Adrenal gland (tissue), 12 donors: ENCODE results near the gene OR6X1. TPM values are rescaled to one million over a fixed set of nuclear protein-coding genes. Genes with fewer than 3 reads are reported as not detected.

Experiments used
- DNase-seq, 7 donors: peaks; one replicate each; pipeline ENCODE4 v3.0.0-alpha.2; 2019 to 2020
- H3K27ac ChIP-seq, 5 donors: fragments of 200-600 bp; sonication (generic) in 4 of 5; 1 replicate in 3 of 5; 2 replicates in 2 of 5; pipeline versions ENCODE4 v1.5.1 to v1.8.0; 2016 to 2020; ENCODE audit warnings: mild to moderate bottlenecking in 1 of 5
- H3K27me3 ChIP-seq: fragments of 200-600 bp; 2 replicates; pipeline ENCODE4 v1.8.0; 2021
- H3K36me3 ChIP-seq, 2 donors: fragments of 200-600 bp; replicated peaks in 1 of 2; 1 replicate in 1 of 2; 2 replicates in 1 of 2; pipeline versions ENCODE4 v1.5.1 to v1.8.0; 2018 to 2022
- H3K4me1 ChIP-seq, 2 donors: fragments of 200-600 bp; replicated peaks in 1 of 2; 1 replicate in 1 of 2; 2 replicates in 1 of 2; pipeline versions ENCODE4 v1.5.1 to v1.8.0; 2018 to 2021
- H3K4me3 ChIP-seq, 4 donors: fragments of 200-600 bp; sonication (generic) in 3 of 4; one replicate each; pipeline ENCODE4 v1.5.1; 2016 to 2018
- H3K9me3 ChIP-seq, 3 donors: fragments of 200-600 bp; sonication (generic) in 1 of 3; replicated peaks in 1 of 3; 1 replicate in 2 of 3; 2 replicates in 1 of 3; pipeline versions ENCODE4 v1.5.1 to v1.8.0; 2016 to 2021
- CTCF ChIP-seq, 6 experiments: fragments of 450-650 bp in 4 of 6; fragments of 200-600 bp in 2 of 6; sonication (generic) in 1 of 6; IDR thresholded peaks; 1 replicate in 5 of 6; 2 replicates in 1 of 6; pipeline versions ENCODE4 v1.5.1 to v1.8.0; 2016 to 2021; ENCODE audit warnings: antibody characterized with exemption in 6 of 6, mild to moderate bottlenecking in 2 of 6, moderate library complexity in 1 of 6
- POLR2A ChIP-seq, 2 donors: fragments of 450-650 bp; IDR thresholded peaks; one replicate each; pipeline ENCODE4 v1.6.1; 2017; ENCODE audit warnings: antibody characterized with exemption in 2 of 2, mild to moderate bottlenecking in 2 of 2, moderate library complexity in 1 of 2
- WGBS, 4 donors: extraction: QIAGEN DNeasy Blood & Tissue Kit in 2 of 4; methylation state at CpG; one replicate each; pipeline versions ENCODE4 v1.1.5 to v1.1.7; 2013 to 2017; 5-methylcytosine and 5-hydroxymethylcytosine counted together
- intact Hi-C, 2 donors: fragments of 100-400 bp; cut with DNase I; formaldehyde crosslinking; loops; one replicate each; pipeline versions ENCODE4 v1.14.1 to v1.15.0; 2022 to 2023
- polyA plus RNA-seq, 3 donors: library from polyadenylated mRNA; stranded (reverse); fragments of 200-250 nt in 2 of 3; fragments of 350-450 nt in 1 of 3; fragmentation: Illumina TruSeq in 1 of 3; extraction: RNeasy Lipid Tissue Mini Kit (QIAGEN cat#74804) in 1 of 3; gene quantifications; one replicate each; pipeline ENCODE4 v1.2.3, GENCODE V29; 2013 to 2014
- small RNA-seq, 2 donors: library from RNA; depleted of rRNA; stranded (forward); fragments of <200 nt; gene quantifications; one replicate each; pipeline ENCODE3, GENCODE V24; 2016
- total RNA-seq, 9 donors: library from RNA; depleted of rRNA in 4 of 9; stranded (reverse); fragments of >200 nt in 4 of 9; fragments of 120-200 nt in 1 of 9; fragmentation: NEBNext Ultra II Directional in 1 of 9; extraction: Animal tissue kit (Norgen Biotek cat#: 25700) in 1 of 9; gene quantifications; one replicate each; pipeline versions ENCODE4 v1.1.0 to v1.2.4, GENCODE V29; 2013 to 2023
- donor health status: healthy with polysubstance abuse.
- donor health status: Bipolar disorder and iron deficiency.
- donor health status: DM: yes; HTN: yes; CAD: no.
- donor health status: DM: no; HTN: no; CAD: no.
- donor health status: DM: no; HTN: no; CAD: no.
- donor health status: DM: yes; HTN: yes; CAD: no.

The OR6X1 gene
- total and polyA plus RNA-seq, 12 donors = not detected

- 89 to 97% (median 90%) methylated on average over 3 of the region's 3 CpGs for WGBS, 4 donors
- H3K27ac ChIP-seq = no peak overlapping the region
- intact Hi-C loops = loop anchor here (10.0 kb wide), 2 partner anchors 60 to 190 kb away; no protein-coding TSS in a partner anchor
- no peaks in the 10 kb centered on the region for H3K36me3 ChIP-seq
- H3K9me3 ChIP-seq = no peaks in the 10 kb centered on the region
- peaks cover 0 to 3% of the 10 kb centered on the region in 2 donors for H3K4me1 ChIP-seq
- TF ChIP-seq CTCF (IDR thresholded peaks at IDR 0.05) (no peak), POLR2A (IDR thresholded peaks at IDR 0.05) (no peak)
- DNase-seq = no peak
- H3K27me3 ChIP-seq = no peaks in the 10 kb centered on the region
- no peak overlapping the region for H3K4me3 ChIP-seq
Observed at GRCh38 chr11:123704341-123704740, 50.0 kb downstream of the OR6X1 start.

Small RNA genes lying within 50 kb of the gene (small RNA-seq; reads per million reads assigned to genes)
- gene RNU1-21P = 0 reads per million in 2 donors

Other genes with a start within 250 kb of the OR6X1 start
- 1 to 10 TPM in 5 of 9 donors, under 1 TPM in 3, not detected in 1; 0.36 to 9.5 (median 2.9) TPM for gene SCN3B, start 99.9 kb downstream of the OR6X1 start, total RNA-seq
- 10 to 100 TPM in 1 of 3 donors, 1 to 10 TPM in 2; 2.3 to 10.5 (median 7.0) TPM for gene SCN3B, start 99.9 kb downstream of the OR6X1 start, polyA plus RNA-seq
- 10 to 100 TPM in 1 of 9 donors, 1 to 10 TPM in 8; 1.5 to 11.2 (median 6.3) TPM for gene ZNF202, start 12.9 kb downstream of the OR6X1 start, total RNA-seq
- 10 to 100 TPM in 1 of 3 donors, 1 to 10 TPM in 2; 6.6 to 10.9 (median 9.3) TPM for gene ZNF202, start 12.9 kb downstream of the OR6X1 start, polyA plus RNA-seq
- gene OR6M1, start 51.8 kb upstream of the OR6X1 start, total RNA-seq = not detected
- gene OR6M1, start 51.8 kb upstream of the OR6X1 start, polyA plus RNA-seq = not detected
- not detected for gene TMEM225, start 131.2 kb upstream of the OR6X1 start, total RNA-seq
- not detected for gene TMEM225, start 131.2 kb upstream of the OR6X1 start, polyA plus RNA-seq
- gene OR8D4, start 147.6 kb upstream of the OR6X1 start, total RNA-seq = under 1 TPM in 1 of 9 donors, not detected in 8; 0.11 TPM
- gene OR8D4, start 147.6 kb upstream of the OR6X1 start, polyA plus RNA-seq = not detected
- gene OR4D5, start 185.1 kb upstream of the OR6X1 start, total RNA-seq = under 1 TPM in 1 of 9 donors, not detected in 8; 0.22 TPM
- not detected for gene OR4D5, start 185.1 kb upstream of the OR6X1 start, polyA plus RNA-seq
- gene OR6T1, start 189.3 kb upstream of the OR6X1 start, total RNA-seq = not detected
- gene OR6T1, start 189.3 kb upstream of the OR6X1 start, polyA plus RNA-seq = not detected
- gene OR10S1, start 223.3 kb upstream of the OR6X1 start, total RNA-seq = not detected
- not detected for gene OR10S1, start 223.3 kb upstream of the OR6X1 start, polyA plus RNA-seq
- gene OR10G6, start 240.6 kb upstream of the OR6X1 start, total RNA-seq = not detected
- gene OR10G6, start 240.6 kb upstream of the OR6X1 start, polyA plus RNA-seq = not detected